OCI-LY7 (cell line): ENCODE measurements around the gene RNF148.

ENCODE experiments used
- CTCF ChIP-seq: fragments of 200-600 bp; sonication (generic); conservative IDR thresholded peaks from 2 replicates; pipeline ENCODE4 v1.5.1; 2014; ENCODE audit warnings: mild to moderate bottlenecking, antibody characterized with exemption, low read length, moderate library complexity, mixed read lengths
- EZH2phosphoT487 ChIP-seq: fragments of 200-600 bp; sonication (generic); IDR thresholded peaks from 2 replicates; pipeline ENCODE4 v1.6.1; 2018; ENCODE audit warnings: low read depth, borderline replicate concordance, mild to moderate bottlenecking, mixed run types, antibody characterized with exemption, low read length, moderate library complexity, mixed read lengths

GRCh38 chr7:122727354-122727753, 24.6 kb upstream of the RNF148 start:
- TF ChIP-seq CTCF (no peak), EZH2phosphoT487 (no peak)
